Peyer's patch (tissue), 4 donors: ENCODE data around the gene PRR16.

Source experiments
- POLR2A ChIP-seq, 2 donors: fragments of 450-650 bp; IDR thresholded peaks; one replicate each; pipeline ENCODE4 v1.5.1; 2017; ENCODE audit warnings: antibody characterized with exemption in 2 of 2, mild to moderate bottlenecking in 2 of 2, moderate library complexity in 2 of 2
- TF ChIP-seq, protein P1 (sequence below), 6 experiments: fragments of 450-650 bp in 4 of 6; fragments of 200-600 bp in 2 of 6; sonication (generic) in 1 of 6; IDR thresholded peaks; one replicate each; pipeline ENCODE4 v1.5.1; 2017 to 2019; ENCODE audit warnings: antibody characterized with exemption in 6 of 6, mild to moderate bottlenecking in 3 of 6, moderate library complexity in 1 of 6

DNA sequence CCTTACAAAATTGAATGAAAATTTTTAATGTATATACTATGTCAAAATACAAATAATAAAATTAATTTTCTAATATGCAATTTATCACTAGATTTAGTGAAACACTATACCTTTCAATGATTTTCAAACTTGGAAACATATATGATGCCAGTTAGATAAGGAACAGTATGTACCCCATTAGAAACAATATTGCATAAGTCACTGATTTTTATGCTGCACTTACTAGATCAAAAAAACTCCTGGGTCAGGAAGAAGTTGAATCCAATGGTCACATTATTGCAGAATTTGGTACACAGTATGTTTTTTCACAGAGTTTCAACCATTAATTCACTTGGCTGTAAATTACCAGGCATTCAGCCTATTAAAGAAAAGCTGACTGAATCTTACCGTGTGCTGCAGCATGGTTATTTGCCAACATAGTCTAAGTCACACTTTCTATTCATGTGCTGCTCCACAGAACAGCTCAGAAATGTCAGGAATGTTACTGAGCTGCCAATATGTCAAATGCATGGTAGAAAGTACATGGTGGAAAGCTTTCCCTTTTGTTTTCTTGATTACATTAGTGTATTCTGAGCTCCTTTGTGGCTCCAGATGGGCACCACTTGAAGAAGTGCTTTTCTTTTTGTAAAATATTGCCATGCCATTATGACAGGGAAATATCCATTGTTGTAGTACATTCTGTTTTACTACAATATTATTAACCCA is 9.9 kb upstream of the PRR16 start:
- no peak for TF ChIP-seq POLR2A (IDR thresholded peaks at IDR 0.05)
- TF ChIP-seq, protein P1, sequence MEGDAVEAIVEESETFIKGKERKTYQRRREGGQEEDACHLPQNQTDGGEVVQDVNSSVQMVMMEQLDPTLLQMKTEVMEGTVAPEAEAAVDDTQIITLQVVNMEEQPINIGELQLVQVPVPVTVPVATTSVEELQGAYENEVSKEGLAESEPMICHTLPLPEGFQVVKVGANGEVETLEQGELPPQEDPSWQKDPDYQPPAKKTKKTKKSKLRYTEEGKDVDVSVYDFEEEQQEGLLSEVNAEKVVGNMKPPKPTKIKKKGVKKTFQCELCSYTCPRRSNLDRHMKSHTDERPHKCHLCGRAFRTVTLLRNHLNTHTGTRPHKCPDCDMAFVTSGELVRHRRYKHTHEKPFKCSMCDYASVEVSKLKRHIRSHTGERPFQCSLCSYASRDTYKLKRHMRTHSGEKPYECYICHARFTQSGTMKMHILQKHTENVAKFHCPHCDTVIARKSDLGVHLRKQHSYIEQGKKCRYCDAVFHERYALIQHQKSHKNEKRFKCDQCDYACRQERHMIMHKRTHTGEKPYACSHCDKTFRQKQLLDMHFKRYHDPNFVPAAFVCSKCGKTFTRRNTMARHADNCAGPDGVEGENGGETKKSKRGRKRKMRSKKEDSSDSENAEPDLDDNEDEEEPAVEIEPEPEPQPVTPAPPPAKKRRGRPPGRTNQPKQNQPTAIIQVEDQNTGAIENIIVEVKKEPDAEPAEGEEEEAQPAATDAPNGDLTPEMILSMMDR (IDR thresholded peaks at IDR 0.05) = no peak
